ENCODE data around the gene ZNF786. TPM values are rescaled to one million over a fixed set of nuclear protein-coding genes. Genes with fewer than 3 reads are reported as not detected.
"Not testable (repeated sequence)": the region's sequence is repeated elsewhere in the genome, so short reads cannot be mapped to it uniquely, and the experiment has no call there.

The ZNF786 gene
- polyA plus RNA-seq, 1 experiment = 2.1 TPM

GRCh38 chr7:149063476-149063875 is 27.0 kb downstream of the ZNF786 start:
- ChIA-PET POLR2A (no interaction called here), CTCF (no interaction called here)
- no peaks in the 10 kb centered on the region for H3K27me3 ChIP-seq (ENCODE audit: control insufficient read depth, insufficient read depth, low read length)
- H3K36me3 ChIP-seq (ENCODE audit: control insufficient read depth, insufficient read depth, low read length) = no peaks in the 10 kb centered on the region
- no peak for DNase-seq (ENCODE audit: low read depth)
- TF ChIP-seq CTCF (IDR thresholded peaks at IDR 0.05; ENCODE audit: insufficient read depth, low read depth, low read length) = no peak
- H3K4me3 ChIP-seq (ENCODE audit: low read depth, low read length) = no peak overlapping the region

- DNase-seq (ENCODE audit: low read depth); H3K27me3 ChIP-seq (ENCODE audit: control insufficient read depth, insufficient read depth, low read length); H3K4me3 ChIP-seq (ENCODE audit: low read depth, low read length); H3K36me3 ChIP-seq (ENCODE audit: control insufficient read depth, insufficient read depth, low read length); POLR2A ChIA-PET; CTCF ChIA-PET: not testable (repeated sequence)
Observed at GRCh38 chr7:149062217-149062899, 28.2 kb downstream of the ZNF786 start.

- POLR2A ChIA-PET = no interaction called here
- CTCF ChIA-PET = no interaction called here
- no peak for DNase-seq (ENCODE audit: low read depth)
- Histone ChIP-seq H3K27me3 (ENCODE audit: control insufficient read depth, insufficient read depth, low read length) (no peaks in the 10 kb centered on the region), H3K36me3 (ENCODE audit: control insufficient read depth, insufficient read depth, low read length) (no peaks in the 10 kb centered on the region), H3K4me3 (ENCODE audit: low read depth, low read length) (no peak overlapping the region)
- no peak for TF ChIP-seq CTCF (IDR thresholded peaks at IDR 0.05; ENCODE audit: insufficient read depth, low read depth, low read length)
Observed at GRCh38 chr7:149060156-149060555, 30.4 kb downstream of the ZNF786 start.

- Histone ChIP-seq H3K4me3 (ENCODE audit: low read depth, low read length) (no peak overlapping the region), H3K27me3 (ENCODE audit: control insufficient read depth, insufficient read depth, low read length) (no peaks in the 10 kb centered on the region), H3K36me3 (ENCODE audit: control insufficient read depth, insufficient read depth, low read length) (no peaks in the 10 kb centered on the region)
- TF ChIP-seq CTCF (IDR thresholded peaks at IDR 0.05; ENCODE audit: insufficient read depth, low read depth, low read length) = no peak
- no peak for DNase-seq (ENCODE audit: low read depth)
- ChIA-PET CTCF (interaction anchor here (0.9 to 1.1 kb wide), 2 partner anchors 11 to 12 kb away, joined by 3 to 4 read pairs; no protein-coding TSS in a partner anchor), POLR2A (no interaction called here)
Observed at GRCh38 chr7:149053885-149054284, 36.6 kb downstream of the ZNF786 start.

- no peak for DNase-seq (ENCODE audit: low read depth)
- POLR2A ChIA-PET = no interaction called here
- no peaks in the 10 kb centered on the region for H3K36me3 ChIP-seq (ENCODE audit: control insufficient read depth, insufficient read depth, low read length)
- no peak for TF ChIP-seq CTCF (IDR thresholded peaks at IDR 0.05; ENCODE audit: insufficient read depth, low read depth, low read length)
- no peak overlapping the region for H3K4me3 ChIP-seq (ENCODE audit: low read depth, low read length)
- no peaks in the 10 kb centered on the region for H3K27me3 ChIP-seq (ENCODE audit: control insufficient read depth, insufficient read depth, low read length)
- CTCF ChIA-PET = interaction anchor here (0.9 to 1.1 kb wide), 2 partner anchors 12 to 13 kb away, joined by 3 to 4 read pairs; no protein-coding TSS in a partner anchor
Observed at GRCh38 chr7:149053384-149053783, 37.1 kb downstream of the ZNF786 start.

GRCh38 chr7:149050941-149051340 is 39.6 kb downstream of the ZNF786 start:
- Histone ChIP-seq H3K27me3 (ENCODE audit: control insufficient read depth, insufficient read depth, low read length) (no peaks in the 10 kb centered on the region), H3K36me3 (ENCODE audit: control insufficient read depth, insufficient read depth, low read length) (no peaks in the 10 kb centered on the region), H3K4me3 (ENCODE audit: low read depth, low read length) (no peak overlapping the region)
- no peak for TF ChIP-seq CTCF (IDR thresholded peaks at IDR 0.05; ENCODE audit: insufficient read depth, low read depth, low read length)
- no peak for DNase-seq (ENCODE audit: low read depth)
- POLR2A ChIA-PET = no interaction called here
- CTCF ChIA-PET = interaction anchor here (1.3 kb wide), 1 partner anchor 15 kb away, joined by 3 read pairs; no protein-coding TSS in a partner anchor
